ENCODE measurements around the gene PHF19. TPM values are rescaled to one million over a fixed set of nuclear protein-coding genes. Genes with fewer than 3 reads are reported as not detected.

The PHF19 gene
- total RNA-seq, 4 donors from 2014 or later = 9.2 to 12.5 (median 10.8) TPM

DNA sequence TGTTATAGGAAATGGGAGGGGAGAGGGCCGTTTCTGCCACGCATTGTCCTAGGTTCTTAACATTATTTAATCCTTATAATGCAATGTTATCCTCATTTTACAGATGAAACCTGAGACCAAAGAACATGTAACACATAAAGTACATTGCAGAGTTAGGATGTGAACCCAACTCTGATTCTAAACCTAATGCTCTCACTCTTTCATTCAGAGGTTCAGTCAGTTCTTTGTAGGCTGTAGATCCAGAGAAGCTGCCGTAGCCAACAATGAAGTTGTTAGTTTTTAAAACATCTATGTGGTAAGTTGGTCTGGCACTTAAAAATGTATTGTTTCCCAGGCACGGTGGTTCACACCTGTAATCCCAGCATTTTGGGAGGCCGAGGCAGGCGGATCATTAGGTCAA, 23.8 kb downstream of the PHF19 start:
- H3K27me3 ChIP-seq = no peaks in the 10 kb centered on the region
- no peaks in the 10 kb centered on the region for H3K36me3 ChIP-seq
- in situ Hi-C loops (cut with MboI; ENCODE audit: low sequenced_read_pairs in 4 of 4) = loop anchor here in 1 of 4 donors (25.0 kb wide), 1 partner anchor 209 kb away; the partner anchor contains the start of genes C5 and CNTRL
- DNase-seq (no peak), ATAC-seq (no peak)
- H3K4me3 ChIP-seq = no peak overlapping the region
- H3K4me1 ChIP-seq = no peaks in the 10 kb centered on the region
- H3K27ac ChIP-seq = no peak overlapping the region
- intact Hi-C loops (cut with DNase I; ENCODE audit: low total_unique reads) = no loop called here
- H3K9me3 ChIP-seq = no peaks in the 10 kb centered on the region
- TF ChIP-seq, protein P1, sequence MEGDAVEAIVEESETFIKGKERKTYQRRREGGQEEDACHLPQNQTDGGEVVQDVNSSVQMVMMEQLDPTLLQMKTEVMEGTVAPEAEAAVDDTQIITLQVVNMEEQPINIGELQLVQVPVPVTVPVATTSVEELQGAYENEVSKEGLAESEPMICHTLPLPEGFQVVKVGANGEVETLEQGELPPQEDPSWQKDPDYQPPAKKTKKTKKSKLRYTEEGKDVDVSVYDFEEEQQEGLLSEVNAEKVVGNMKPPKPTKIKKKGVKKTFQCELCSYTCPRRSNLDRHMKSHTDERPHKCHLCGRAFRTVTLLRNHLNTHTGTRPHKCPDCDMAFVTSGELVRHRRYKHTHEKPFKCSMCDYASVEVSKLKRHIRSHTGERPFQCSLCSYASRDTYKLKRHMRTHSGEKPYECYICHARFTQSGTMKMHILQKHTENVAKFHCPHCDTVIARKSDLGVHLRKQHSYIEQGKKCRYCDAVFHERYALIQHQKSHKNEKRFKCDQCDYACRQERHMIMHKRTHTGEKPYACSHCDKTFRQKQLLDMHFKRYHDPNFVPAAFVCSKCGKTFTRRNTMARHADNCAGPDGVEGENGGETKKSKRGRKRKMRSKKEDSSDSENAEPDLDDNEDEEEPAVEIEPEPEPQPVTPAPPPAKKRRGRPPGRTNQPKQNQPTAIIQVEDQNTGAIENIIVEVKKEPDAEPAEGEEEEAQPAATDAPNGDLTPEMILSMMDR (IDR thresholded peaks at IDR 0.05 in 4 of 5, conservative IDR thresholded peaks at IDR 0.05 in 1 of 5) = no peak

DNA sequence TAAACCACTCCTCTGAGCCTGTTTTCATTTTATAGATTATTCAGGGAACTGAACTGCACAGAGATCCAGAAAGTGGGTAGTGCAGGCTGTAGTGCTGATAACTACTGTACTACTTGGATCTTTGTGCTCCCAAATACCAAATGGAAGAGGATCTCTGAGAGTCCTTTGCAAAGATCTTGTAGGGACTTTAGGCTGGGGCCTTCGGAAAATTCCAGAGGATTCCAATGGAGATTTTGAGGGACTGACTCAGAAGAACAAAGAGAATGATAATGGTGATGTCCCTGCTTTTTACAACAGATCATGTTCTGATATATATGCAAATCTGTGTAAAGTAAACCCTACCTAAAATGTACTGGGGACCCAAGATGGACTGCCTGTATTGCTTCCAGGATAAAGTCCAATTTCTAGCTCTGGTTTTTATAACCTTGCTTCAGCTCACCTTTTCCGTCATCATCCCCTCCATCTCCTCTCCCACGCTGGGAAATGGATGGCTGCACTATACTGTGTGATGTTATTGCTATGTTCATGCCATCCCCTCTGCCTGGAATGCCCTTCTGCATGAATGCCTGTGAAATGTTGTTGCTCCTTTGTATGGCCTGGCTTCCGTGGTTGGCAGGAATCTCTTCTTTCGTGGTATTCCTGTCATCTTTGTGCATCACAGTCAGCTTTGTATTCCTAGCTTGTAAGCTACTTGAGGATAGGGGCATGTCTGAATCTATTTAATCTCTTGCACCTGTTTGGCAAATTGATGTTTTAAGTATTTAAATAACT, 24.6 kb downstream of the PHF19 start:
- no peak for ATAC-seq
- Histone ChIP-seq H3K9me3 (no peaks in the 10 kb centered on the region), H3K4me3 (no peak overlapping the region), H3K27ac (no peak overlapping the region), H3K27me3 (no peaks in the 10 kb centered on the region), H3K4me1 (no peaks in the 10 kb centered on the region), H3K36me3 (no peaks in the 10 kb centered on the region)
- intact Hi-C loops (cut with DNase I; ENCODE audit: low total_unique reads) = no loop called here
- no peak for DNase-seq
- in situ Hi-C loops (cut with MboI; ENCODE audit: low sequenced_read_pairs in 4 of 4) = loop anchor here in 1 of 4 donors (25.0 kb wide), 1 partner anchor 210 kb away; the partner anchor contains the start of genes C5 and CNTRL
- TF ChIP-seq, protein P1 (IDR thresholded peaks at IDR 0.05 in 4 of 5, conservative IDR thresholded peaks at IDR 0.05 in 1 of 5) = no peak
- TF ChIP-seq POLR2A (IDR thresholded peaks at IDR 0.05) = no peak

DNA sequence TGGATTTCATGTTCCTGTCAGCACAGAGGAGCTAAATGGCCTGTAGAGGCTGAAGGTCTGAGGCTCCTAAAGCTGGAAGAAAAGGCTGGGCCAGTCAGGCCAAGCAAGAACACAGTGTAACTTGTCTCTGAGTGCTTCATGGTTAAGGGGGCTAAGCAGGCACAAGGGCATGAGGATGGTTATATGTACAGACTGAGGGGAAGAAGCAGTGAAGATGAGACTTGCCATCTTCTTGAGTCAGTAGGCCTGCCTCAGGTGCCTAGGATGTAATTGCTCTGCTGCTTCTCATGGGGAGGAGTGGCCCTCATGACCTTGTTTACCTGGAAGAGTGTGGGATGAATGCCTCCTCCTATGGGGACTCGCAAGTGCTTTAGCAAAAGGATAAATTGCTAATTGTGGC, 25.5 kb downstream of the PHF19 start:
- Histone ChIP-seq H3K9me3 (no peaks in the 10 kb centered on the region), H3K27me3 (no peaks in the 10 kb centered on the region), H3K27ac (no peak overlapping the region), H3K4me3 (no peak overlapping the region), H3K36me3 (no peaks in the 10 kb centered on the region), H3K4me1 (no peaks in the 10 kb centered on the region)
- in situ Hi-C loops (cut with MboI; ENCODE audit: low sequenced_read_pairs in 4 of 4) (loop anchor here in 1 of 4 donors (25.0 kb wide), 1 partner anchor 211 kb away; the partner anchor contains the start of genes C5 and CNTRL), intact Hi-C loops (cut with DNase I; ENCODE audit: low total_unique reads) (no loop called here)
- DNase-seq (no peak), ATAC-seq (no peak)
- TF ChIP-seq, protein P1 (IDR thresholded peaks at IDR 0.05 in 4 of 5, conservative IDR thresholded peaks at IDR 0.05 in 1 of 5) = no peak
- TF ChIP-seq POLR2A (IDR thresholded peaks at IDR 0.05) = no peak

DNA sequence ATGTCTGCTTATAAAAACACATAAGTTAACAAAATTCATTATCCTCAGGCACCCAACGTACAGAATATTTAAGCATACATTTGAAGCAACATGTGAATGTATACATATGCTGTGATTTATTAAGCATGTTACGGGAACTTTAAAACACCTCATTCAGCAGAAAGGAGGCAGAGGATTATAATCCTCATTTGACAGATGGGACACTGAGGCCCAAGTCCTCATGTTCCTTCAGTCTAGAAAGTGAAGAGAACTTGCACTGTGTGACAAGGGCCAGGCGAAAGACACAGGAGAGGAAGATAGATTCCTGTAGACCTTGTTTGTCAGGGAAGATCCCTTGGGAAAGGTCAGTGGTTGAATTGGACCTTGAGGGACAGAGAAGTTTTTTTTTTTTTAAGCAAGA, 26.7 kb downstream of the PHF19 start:
- no peaks in the 10 kb centered on the region for H3K4me1 ChIP-seq
- DNase-seq = no peak
- H3K9me3 ChIP-seq = no peaks in the 10 kb centered on the region
- no peak overlapping the region for H3K4me3 ChIP-seq
- TF ChIP-seq, protein P1 (IDR thresholded peaks at IDR 0.05 in 4 of 5, conservative IDR thresholded peaks at IDR 0.05 in 1 of 5) = no peak
- TF ChIP-seq POLR2A (IDR thresholded peaks at IDR 0.05) = no peak
- no peak for ATAC-seq
- H3K27me3 ChIP-seq = no peaks in the 10 kb centered on the region
- no peaks in the 10 kb centered on the region for H3K36me3 ChIP-seq
- intact Hi-C loops (cut with DNase I; ENCODE audit: low total_unique reads) (no loop called here), in situ Hi-C loops (cut with MboI; ENCODE audit: low sequenced_read_pairs in 4 of 4) (loop anchor here in 1 of 4 donors (25.0 kb wide), 1 partner anchor 212 kb away; the partner anchor contains the start of genes C5 and CNTRL)
- H3K27ac ChIP-seq = no peak overlapping the region
